HL-60/S4 (cell line): ENCODE results near the gene MAST4.

Source experiments
- in situ Hi-C: fragments of 300-500 bp; cut with MboI; formaldehyde crosslinking; loops from 2 replicates; pipeline ENCODE4 v1.14.3; 2022; ENCODE audit warnings: low sequenced_read_pairs

The MAST4 gene

GRCh38 chr5:66644111-66644510 lies 47.9 kb downstream of the MAST4 start:
- in situ Hi-C loops = no loop called here

DNA sequence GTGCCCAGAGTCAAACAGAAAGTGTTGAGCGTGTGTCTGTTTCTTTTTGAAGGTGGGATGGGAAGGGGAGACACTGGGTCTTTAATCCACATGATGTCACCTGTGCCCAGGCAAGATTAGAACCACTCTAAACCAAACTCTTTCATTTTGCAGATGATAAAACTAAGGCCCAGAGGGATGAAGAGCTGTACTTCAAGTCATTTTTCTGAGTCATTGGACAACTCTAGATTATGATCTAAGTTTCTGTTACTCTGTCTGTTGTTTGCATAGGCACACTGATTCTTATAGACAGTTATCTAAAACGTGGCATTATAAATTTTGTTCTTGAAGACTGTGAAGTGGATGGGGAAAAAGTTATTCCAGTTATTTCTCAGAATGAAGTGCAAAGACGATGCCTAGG lies 48.8 kb downstream of the MAST4 start:
- in situ Hi-C loops = no loop called here

DNA sequence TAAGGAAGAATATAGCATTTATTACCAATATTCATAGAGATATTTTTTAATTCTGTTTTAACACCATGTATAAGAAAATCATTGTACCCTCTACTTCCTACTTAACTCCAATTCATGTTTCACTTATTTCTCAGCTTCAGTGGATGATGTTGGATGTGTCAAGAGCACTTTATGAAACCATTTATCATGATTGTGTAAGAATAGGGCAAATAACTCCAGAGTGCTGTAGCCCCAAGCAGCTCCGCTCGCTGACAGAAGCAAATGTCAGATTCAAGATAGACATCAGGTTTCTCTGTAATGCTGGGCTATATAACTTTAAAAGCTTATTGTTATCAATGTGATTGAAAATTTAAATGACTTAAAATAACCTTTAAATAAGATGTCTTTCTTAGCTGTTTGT lies 50.4 kb downstream of the MAST4 start:
- in situ Hi-C loops = no loop called here

GRCh38 chr5:66647146-66647856 lies 51.1 kb downstream of the MAST4 start:
- in situ Hi-C loops = no loop called here

GRCh38 chr5:66652818-66653217 lies 56.6 kb downstream of the MAST4 start:
- in situ Hi-C loops = no loop called here

DNA sequence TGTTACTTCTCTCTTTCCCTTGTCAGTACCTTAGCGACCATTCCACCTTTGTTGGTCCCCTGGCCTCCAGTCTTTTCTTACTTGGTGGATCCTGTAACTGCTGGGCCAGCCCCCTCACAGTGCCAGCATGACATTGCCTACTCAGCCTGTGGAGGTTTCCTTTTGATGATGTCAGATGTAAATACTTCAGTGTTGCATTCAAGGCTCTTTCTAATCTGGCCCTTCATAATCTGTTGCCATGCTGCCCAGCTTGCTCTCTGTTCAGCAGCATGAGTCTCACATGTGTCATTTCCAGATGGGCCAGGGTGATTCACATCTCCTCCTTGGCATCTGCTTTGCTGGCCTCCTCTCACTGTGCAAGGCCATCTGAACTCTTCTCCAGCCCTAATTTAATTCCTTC lies 57.1 kb downstream of the MAST4 start:
- in situ Hi-C loops = no loop called here

DNA sequence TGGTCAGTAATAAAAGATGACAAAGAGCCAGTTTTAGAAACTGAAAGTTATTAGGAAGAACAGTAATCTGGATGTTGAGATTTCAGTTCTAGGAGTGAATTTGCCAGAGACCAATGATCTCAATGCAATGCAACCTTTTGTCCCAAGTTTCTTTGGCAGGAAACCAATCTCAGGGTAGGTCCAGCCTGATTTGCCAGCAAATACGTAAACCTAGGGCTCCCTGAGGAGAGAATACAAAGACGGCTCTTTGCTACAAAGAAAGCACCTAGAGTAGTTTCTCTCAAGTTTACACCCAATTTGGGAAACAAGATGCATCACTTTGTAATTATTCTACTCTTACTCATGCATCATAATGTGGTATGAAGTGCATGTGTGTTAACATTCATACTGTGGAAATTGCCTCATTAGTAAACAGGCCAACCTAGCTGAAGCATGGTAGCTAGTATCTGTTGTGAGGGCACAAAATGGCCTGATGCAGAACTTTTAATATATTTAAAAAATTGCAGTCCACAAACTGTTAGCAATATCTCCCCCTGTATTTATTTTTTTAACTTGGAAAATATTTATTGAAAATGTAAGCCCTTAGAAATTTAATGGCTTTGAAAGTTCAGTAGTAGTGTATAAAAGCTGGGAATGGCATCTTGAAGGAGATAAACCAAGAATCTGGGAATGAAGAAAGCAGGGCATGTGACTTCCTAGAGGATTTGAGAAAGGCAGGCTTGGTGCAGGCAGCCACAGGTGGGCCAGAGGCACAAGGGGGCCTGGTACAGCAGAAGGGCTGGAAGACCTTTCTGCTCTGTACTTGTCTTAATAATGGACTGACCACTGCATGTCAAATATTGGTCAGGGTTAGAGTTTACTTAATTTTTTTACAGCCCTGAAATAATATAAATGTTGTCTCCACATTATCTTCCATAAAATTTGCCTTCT lies 59.5 kb downstream of the MAST4 start:
- in situ Hi-C loops = no loop called here

- in situ Hi-C loops = no loop called here
Observed at GRCh38 chr5:66658516-66658915, 62.3 kb downstream of the MAST4 start.

- in situ Hi-C loops = no loop called here
Observed at GRCh38 chr5:66659780-66660179, 63.6 kb downstream of the MAST4 start.

GRCh38 chr5:66660396-66660795 lies 64.2 kb downstream of the MAST4 start:
- in situ Hi-C loops = no loop called here

DNA sequence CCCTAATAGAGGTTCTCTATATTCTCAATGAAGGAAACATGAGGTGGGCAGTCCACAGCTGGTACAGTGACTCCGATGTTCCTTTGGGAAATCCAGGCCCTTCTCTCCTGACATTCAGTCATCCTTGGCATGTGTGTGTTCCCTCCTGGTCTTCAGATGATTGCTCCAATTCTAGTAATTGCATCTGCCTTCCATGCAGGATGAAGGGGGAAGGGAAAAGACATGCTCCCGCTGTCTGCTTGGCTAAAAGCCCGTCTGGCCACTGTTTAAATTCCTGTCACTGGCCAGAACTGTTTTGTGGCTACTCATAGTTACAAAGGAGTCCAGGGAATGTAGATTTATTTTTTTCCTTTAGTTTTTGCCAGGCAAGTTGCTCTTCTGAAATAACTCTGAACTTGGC lies 65.0 kb downstream of the MAST4 start:
- in situ Hi-C loops = no loop called here

DNA sequence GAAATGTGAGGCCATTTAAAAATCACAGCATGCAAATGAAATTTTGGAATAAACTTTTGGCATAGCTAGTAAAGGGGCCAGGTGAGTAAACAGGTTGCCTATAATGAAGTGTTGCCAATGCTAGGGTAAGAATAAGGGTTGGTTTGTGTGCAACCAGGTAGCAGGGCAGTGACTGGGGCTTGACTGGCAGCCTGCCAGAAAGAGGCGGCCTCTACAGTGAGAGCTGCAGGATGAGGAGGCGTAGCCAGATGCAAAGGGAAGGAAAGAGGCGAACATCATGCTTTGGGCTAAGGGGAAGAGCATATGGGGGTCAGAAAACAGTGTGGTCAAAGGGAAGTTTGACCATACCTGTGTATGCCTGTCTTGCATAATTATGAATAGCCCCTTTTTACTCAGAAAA lies 70.6 kb downstream of the MAST4 start:
- in situ Hi-C loops = no loop called here

GRCh38 chr5:66669086-66669861 lies 73.1 kb downstream of the MAST4 start:
- in situ Hi-C loops = no loop called here

GRCh38 chr5:66669862-66670195 lies 73.6 kb downstream of the MAST4 start:
- in situ Hi-C loops = no loop called here

DNA sequence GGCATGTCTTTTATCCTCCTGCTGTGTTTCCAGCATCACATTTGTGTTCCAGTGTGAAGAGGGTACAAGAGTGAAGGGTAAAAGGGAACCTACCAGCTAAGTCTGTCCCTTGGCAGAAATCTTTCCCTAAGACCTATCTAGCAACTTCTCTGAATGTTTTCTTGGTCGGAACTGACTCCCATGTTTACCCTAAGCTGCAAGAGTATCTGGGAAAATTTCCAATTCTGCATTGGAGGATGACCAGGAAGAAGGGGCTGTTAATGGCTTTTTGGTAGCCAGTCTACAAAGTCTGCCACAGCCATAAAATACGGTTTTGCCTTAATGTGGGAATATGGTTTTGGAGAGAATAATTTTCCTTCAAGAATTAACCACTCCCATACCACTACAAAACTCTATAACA lies 75.1 kb downstream of the MAST4 start:
- in situ Hi-C loops = no loop called here

GRCh38 chr5:66674802-66675201 lies 78.6 kb downstream of the MAST4 start:
- in situ Hi-C loops = no loop called here

- in situ Hi-C loops = no loop called here
Observed at GRCh38 chr5:66675406-66675805, 79.2 kb downstream of the MAST4 start.

- in situ Hi-C loops = no loop called here
Observed at GRCh38 chr5:66680221-66680620, 84.0 kb downstream of the MAST4 start.

DNA sequence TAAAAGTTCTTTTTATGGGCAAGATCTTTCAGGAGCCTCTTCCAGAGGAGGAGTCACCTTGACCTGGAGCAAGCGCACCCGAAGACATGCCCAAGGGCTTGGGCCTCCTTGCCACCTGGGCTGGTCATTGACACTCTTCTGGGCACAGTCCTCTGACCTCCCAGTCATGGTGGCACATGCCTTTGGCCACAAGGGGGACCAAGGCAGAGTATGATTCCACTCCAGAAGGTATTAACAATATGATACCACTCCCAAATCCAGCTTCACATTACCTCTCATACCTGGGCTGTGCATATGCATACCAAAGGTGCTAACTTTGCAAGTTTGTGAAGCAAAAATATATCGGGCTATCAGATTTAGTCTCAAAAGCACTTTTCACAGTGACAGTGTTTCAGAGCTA lies 84.6 kb downstream of the MAST4 start:
- in situ Hi-C loops = no loop called here

DNA sequence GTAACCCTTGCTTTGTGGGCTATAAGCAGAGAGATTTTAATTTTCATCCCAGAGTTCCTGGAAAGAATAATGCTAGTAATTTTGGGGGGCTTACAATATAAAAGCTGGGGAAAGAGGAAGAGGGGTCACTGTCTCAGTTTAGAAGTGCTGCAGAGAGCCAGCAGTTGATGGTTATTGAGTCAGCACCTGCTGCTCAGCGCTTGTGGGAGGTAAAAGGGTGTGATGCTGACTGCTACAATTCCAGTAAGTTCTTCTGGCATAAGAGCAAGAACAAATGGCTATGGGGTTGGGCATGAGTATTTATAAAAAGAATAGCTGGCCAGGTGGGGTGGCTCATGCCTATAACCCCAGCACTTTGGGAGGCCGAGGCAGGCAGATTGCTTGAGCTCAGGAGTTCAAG lies 88.5 kb downstream of the MAST4 start:
- in situ Hi-C loops = no loop called here

- in situ Hi-C loops = no loop called here
Observed at GRCh38 chr5:66689522-66690220, 93.5 kb downstream of the MAST4 start.
